HepG2 (cell line): ENCODE results near the gene STOML1.

Source experiments
- JUNB ChIP-seq: sonication (generic); formaldehyde crosslinking; IDR thresholded peaks from 2 replicates; pipeline ENCODE4 v1.8.0; 2022; ENCODE audit warnings: missing genetic modification reagents, mild to moderate bottlenecking, borderline replicate concordance
- ZFP62 ChIP-seq: sonication (generic); formaldehyde crosslinking; IDR thresholded peaks from 2 replicates; pipeline ENCODE4 v1.4.0; 2020; ENCODE audit warnings: missing genetic modification reagents
- ZNF660 ChIP-seq: sonication (generic); formaldehyde crosslinking; IDR thresholded peaks from 2 replicates; pipeline ENCODE4 v1.5.1; 2020; ENCODE audit warnings: mild to moderate bottlenecking, low read depth, missing genetic modification reagents, borderline replicate concordance

DNA sequence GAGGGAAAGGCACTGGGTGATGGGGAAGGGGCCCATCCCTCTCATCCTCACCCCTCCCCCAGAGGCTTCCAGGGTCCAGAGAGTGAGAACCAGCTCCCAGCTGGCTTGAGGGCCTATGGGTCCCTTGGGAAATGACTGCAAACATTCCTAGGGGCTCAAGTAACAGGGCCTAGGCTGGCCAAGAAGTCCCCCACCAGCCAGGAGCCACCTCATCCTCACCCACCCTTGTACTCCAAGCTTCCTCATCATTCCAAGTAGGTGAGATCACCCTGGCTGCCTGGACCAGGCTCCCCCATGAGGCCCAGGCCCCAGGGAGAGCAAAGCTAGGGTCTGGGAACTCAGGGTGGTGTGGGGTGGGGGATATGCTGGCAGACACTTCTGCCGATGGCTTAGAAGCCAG is 51.1 kb downstream of the STOML1 start:
- TF ChIP-seq JUNB (CRISPR knock-in tag) (no peak), ZFP62 (no peak), ZNF660 (no peak)
